K562 (cell line): ENCODE data around the gene CCT5. TPM values are rescaled to one million over a fixed set of nuclear protein-coding genes. Genes with fewer than 3 reads are reported as not detected.

ENCODE experiments used
- ELF1 ChIP-seq: fragments of 200-800 bp; sonication (Bioruptor generic); IDR thresholded peaks from 2 replicates; pipeline ENCODE4 v1.6.1; 2016; ENCODE audit warnings: missing genetic modification characterization, missing compliant biosample characterization
- ELK3 ChIP-seq: fragments of 450-650 bp; formaldehyde crosslinking; IDR thresholded peaks from 2 replicates; pipeline ENCODE4 v1.4.0; 2020; ENCODE audit warnings: mild to moderate bottlenecking
- GTF2A2 ChIP-seq: IDR thresholded peaks from 2 replicates; pipeline ENCODE4 v1.6.1; 2016; ENCODE audit warnings: mild to moderate bottlenecking, missing genetic modification characterization, missing compliant biosample characterization
- HLTF ChIP-seq: fragments of 450-650 bp; IDR thresholded peaks from 2 replicates; pipeline ENCODE4 v1.6.1; 2016
- NFATC3 ChIP-seq: fragments of 450-650 bp; IDR thresholded peaks from 2 replicates; pipeline ENCODE4 v1.6.1; 2017; ENCODE audit warnings: mild to moderate bottlenecking
- PHF21A ChIP-seq: fragments of 450-650 bp; IDR thresholded peaks from 2 replicates; pipeline ENCODE4 v1.6.1; 2017; ENCODE audit warnings: low read depth, borderline replicate concordance
- PTRF ChIP-seq: fragments of 450-650 bp; IDR thresholded peaks from 2 replicates; pipeline ENCODE4 v1.6.1; 2016; ENCODE audit warnings: mild to moderate bottlenecking, missing genetic modification characterization, missing compliant biosample characterization
- RNF219 ChIP-seq: fragments of 250-450 bp; sonication (Bioruptor Pico); IDR thresholded peaks from 2 replicates; pipeline ENCODE4 v1.5.0; 2022; ENCODE audit warnings: mild to moderate bottlenecking
- SAP30 ChIP-seq: fragments of 200-600 bp; sonication (generic); IDR thresholded peaks from 2 replicates; pipeline ENCODE4 v1.6.1; 2012; ENCODE audit warnings: borderline replicate concordance, low read depth, mild to moderate bottlenecking, moderate library complexity, low read length, control low read depth, inconsistent platforms; ENCODE audit not compliant: insufficient read depth, poor library complexity, severe bottlenecking
- SMAD2 ChIP-seq: fragments of 150-350 bp; IDR thresholded peaks from 2 replicates; pipeline ENCODE4 v1.6.1; 2014; ENCODE audit warnings: low read depth, mild to moderate bottlenecking, low read length
- SMARCA4 ChIP-seq: fragments of 450-650 bp; IDR thresholded peaks from 2 replicates; pipeline ENCODE4 v1.6.1; 2016
- SP2 ChIP-seq: IDR thresholded peaks from 2 replicates; pipeline ENCODE4 v1.6.1; 2011; ENCODE audit warnings: mild to moderate bottlenecking, low read depth, low read length, moderate library complexity; ENCODE audit not compliant: poor library complexity, severe bottlenecking; ENCODE audit errors: extremely low read depth
- ZBTB17 ChIP-seq: fragments of 450-650 bp; formaldehyde crosslinking; IDR thresholded peaks from 2 replicates; pipeline ENCODE4 v1.4.0; 2020; ENCODE audit warnings: mild to moderate bottlenecking
- ZNF395 ChIP-seq: fragments of 200-800 bp; sonication (Bioruptor generic); IDR thresholded peaks from 2 replicates; pipeline ENCODE4 v1.6.1; 2017; ENCODE audit warnings: missing genetic modification characterization, missing compliant biosample characterization
- ZNF444 ChIP-seq: fragments of 250-450 bp; sonication (Bioruptor Pico); IDR thresholded peaks from 2 replicates; pipeline ENCODE4 v1.4.0; 2020; ENCODE audit warnings: mild to moderate bottlenecking, moderate library complexity
- polyA plus RNA-seq, 8 experiments: library from polyadenylated mRNA; depleted of rRNA in 4 of 8; stranded (reverse) in 5 of 8; unstranded in 3 of 8; fragments of >200 nt; fragmentation: Nextera tagmentation in 2 of 8; fragmentation: Illumina TruSeq in 1 of 8; extraction: Ambion mirVana in 2 of 8; extraction: Trizol in 1 of 8; gene quantifications; 2 replicates each; pipeline versions ENCODE4 v1.2.1 to v1.2.3, GENCODE V29; 2011 to 2014; ENCODE audit warnings: inconsistent platforms in 1 of 8, missing spikeins in 1 of 8
- total RNA-seq, 7 experiments: library from RNA; depleted of rRNA in 6 of 7; stranded (reverse); fragments of >200 nt in 6 of 7; fragmentation: Illumina TruSeq in 2 of 7; extraction: Trizol in 2 of 7; gene quantifications; 2 replicates each; pipeline versions ENCODE4 v1.2.1 to v1.2.3, GENCODE V29; 2011 to 2021; ENCODE audit warnings: low replicate concordance in 1 of 7
- TF ChIP-seq, protein P1 (sequence below): fragments of 250-450 bp; sonication (Bioruptor Pico); IDR thresholded peaks from 2 replicates; pipeline ENCODE4 v1.8.0; 2022; ENCODE audit warnings: moderate library complexity, mild to moderate bottlenecking, inconsistent platforms
- TF ChIP-seq, protein P2 (sequence below): fragments of 450-650 bp; IDR thresholded peaks from 2 replicates; pipeline ENCODE4 v1.6.1; 2016; ENCODE audit warnings: antibody characterized with exemption
- TF ChIP-seq, protein P3 (sequence below): IDR thresholded peaks from 3 replicates; pipeline ENCODE4 v1.6.1; 2011; ENCODE audit warnings: borderline replicate concordance, mild to moderate bottlenecking; ENCODE audit not compliant: insufficient read length, insufficient read depth
- TF ChIP-seq, protein P4 (sequence below), 3 experiments: IDR thresholded peaks in 2 of 3; conservative IDR thresholded peaks in 1 of 3; 2 replicates each; pipeline ENCODE4 v1.5.1; 2011 to 2012; ENCODE audit warnings: low read length in 3 of 3, mild to moderate bottlenecking in 3 of 3, control low read depth in 2 of 3, improper control_type of control experiment in 1 of 3, inconsistent platforms in 1 of 3, low read depth in 1 of 3, mixed read lengths in 1 of 3, moderate library complexity in 1 of 3; ENCODE audit not compliant: insufficient read depth in 2 of 3

Gene CCT5
- total and polyA plus RNA-seq, 9 of the 15 experiments (the other 6 are each of a cell fraction or from before 2014, with no cell fraction given), result 782 to 1,606 (median 1,153) TPM

GRCh38 chr5:10250806-10251276 lies 761 bp downstream of the CCT5 start (continued):
- TF ChIP-seq ZNF395 (no peak), ZBTB17 (CRISPR knock-in tag) (0 out of 2 replicates have a peak, but pooled peaks have one; percentile 12), HLTF (no peak), ELF1 (no peak), SMARCA4 (peak; percentile 51), SP2 (no peak), SMAD2 (no peak), RNF219 (no peak), NFATC3 (no peak), GTF2A2 (tag) (no peak), ELK3 (CRISPR knock-in tag) (no peak), PTRF (no peak), PHF21A (no peak), SAP30 (no peak), ZNF444 (CRISPR knock-in tag) (no peak)
- TF ChIP-seq, protein P1, sequence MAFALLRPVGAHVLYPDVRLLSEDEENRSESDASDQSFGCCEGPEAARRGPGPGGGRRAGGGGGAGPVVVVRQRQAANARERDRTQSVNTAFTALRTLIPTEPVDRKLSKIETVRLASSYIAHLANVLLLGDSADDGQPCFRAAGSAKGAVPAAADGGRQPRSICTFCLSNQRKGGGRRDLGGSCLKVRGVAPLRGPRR (CRISPR knock-in tag), result no peak
- TF ChIP-seq, protein P2, sequence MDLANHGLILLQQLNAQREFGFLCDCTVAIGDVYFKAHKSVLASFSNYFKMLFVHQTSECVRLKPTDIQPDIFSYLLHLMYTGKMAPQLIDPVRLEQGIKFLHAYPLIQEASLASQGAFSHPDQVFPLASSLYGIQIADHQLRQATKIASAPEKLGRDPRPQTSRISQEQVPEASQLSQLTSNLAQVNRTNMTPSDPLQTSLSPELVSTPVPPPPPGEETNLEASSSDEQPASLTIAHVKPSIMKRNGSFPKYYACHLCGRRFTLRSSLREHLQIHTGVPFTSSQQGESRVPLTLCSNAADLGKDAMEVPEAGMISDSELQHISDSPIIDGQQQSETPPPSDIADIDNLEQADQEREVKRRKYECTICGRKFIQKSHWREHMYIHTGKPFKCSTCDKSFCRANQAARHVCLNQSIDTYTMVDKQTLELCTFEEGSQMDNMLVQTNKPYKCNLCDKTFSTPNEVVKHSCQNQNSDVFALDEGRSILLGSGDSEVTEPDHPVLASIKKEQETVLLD, result no peak
- TF ChIP-seq, protein P3, sequence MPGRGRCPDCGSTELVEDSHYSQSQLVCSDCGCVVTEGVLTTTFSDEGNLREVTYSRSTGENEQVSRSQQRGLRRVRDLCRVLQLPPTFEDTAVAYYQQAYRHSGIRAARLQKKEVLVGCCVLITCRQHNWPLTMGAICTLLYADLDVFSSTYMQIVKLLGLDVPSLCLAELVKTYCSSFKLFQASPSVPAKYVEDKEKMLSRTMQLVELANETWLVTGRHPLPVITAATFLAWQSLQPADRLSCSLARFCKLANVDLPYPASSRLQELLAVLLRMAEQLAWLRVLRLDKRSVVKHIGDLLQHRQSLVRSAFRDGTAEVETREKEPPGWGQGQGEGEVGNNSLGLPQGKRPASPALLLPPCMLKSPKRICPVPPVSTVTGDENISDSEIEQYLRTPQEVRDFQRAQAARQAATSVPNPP, result no peak
- TF ChIP-seq, protein P4, sequence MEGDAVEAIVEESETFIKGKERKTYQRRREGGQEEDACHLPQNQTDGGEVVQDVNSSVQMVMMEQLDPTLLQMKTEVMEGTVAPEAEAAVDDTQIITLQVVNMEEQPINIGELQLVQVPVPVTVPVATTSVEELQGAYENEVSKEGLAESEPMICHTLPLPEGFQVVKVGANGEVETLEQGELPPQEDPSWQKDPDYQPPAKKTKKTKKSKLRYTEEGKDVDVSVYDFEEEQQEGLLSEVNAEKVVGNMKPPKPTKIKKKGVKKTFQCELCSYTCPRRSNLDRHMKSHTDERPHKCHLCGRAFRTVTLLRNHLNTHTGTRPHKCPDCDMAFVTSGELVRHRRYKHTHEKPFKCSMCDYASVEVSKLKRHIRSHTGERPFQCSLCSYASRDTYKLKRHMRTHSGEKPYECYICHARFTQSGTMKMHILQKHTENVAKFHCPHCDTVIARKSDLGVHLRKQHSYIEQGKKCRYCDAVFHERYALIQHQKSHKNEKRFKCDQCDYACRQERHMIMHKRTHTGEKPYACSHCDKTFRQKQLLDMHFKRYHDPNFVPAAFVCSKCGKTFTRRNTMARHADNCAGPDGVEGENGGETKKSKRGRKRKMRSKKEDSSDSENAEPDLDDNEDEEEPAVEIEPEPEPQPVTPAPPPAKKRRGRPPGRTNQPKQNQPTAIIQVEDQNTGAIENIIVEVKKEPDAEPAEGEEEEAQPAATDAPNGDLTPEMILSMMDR (IDR thresholded peaks at IDR 0.05 in 2 of 3, conservative IDR thresholded peaks at IDR 0.05 in 1 of 3; ENCODE audit: insufficient read depth in 2 of 3, low read depth in 1 of 3, low read length in 3 of 3), result no peak
